K562 (cell line): Measurements from ENCODE around the gene STK26.

ENCODE experiments used
- ARID2 ChIP-seq: fragments of 450-650 bp; IDR thresholded peaks from 2 replicates; pipeline ENCODE4 v1.6.1; 2017; ENCODE audit warnings: antibody characterized with exemption, mild to moderate bottlenecking
- CHD1 ChIP-seq: fragments of 200-600 bp; sonication (generic); IDR thresholded peaks from one replicate; pipeline ENCODE4 v1.6.1; 2012; ENCODE audit warnings: mild to moderate bottlenecking, moderate library complexity, low read length, inconsistent platforms
- CREB1 ChIP-seq, 2 experiments: sonication (generic) in 1 of 2; formaldehyde crosslinking in 1 of 2; IDR thresholded peaks; 2 replicates each; pipeline versions ENCODE4 v1.6.1 to v1.8.0; 2012 to 2022; ENCODE audit warnings: inconsistent platforms in 1 of 2, mild to moderate bottlenecking in 1 of 2, missing genetic modification reagents in 1 of 2, moderate library complexity in 1 of 2
- EGR1 ChIP-seq: fragments of 450-650 bp; conservative IDR thresholded peaks from 2 replicates; pipeline ENCODE4 v1.6.1; 2017; ENCODE audit warnings: mild to moderate bottlenecking
- ELF2 ChIP-seq: fragments of 250-450 bp; sonication (Bioruptor Pico); IDR thresholded peaks from 2 replicates; pipeline ENCODE4 v1.5.0; 2021; ENCODE audit warnings: mild to moderate bottlenecking
- EP300 ChIP-seq: IDR thresholded peaks from 2 replicates; pipeline ENCODE4 v1.6.1; 2012; ENCODE audit warnings: low read length, improper control_type of control experiment
- MAFF ChIP-seq: IDR thresholded peaks from 2 replicates; pipeline ENCODE4 v1.6.1; 2012; ENCODE audit warnings: low read length, improper control_type of control experiment
- PHB2 ChIP-seq: fragments of 450-650 bp; IDR thresholded peaks from 2 replicates; pipeline ENCODE4 v1.6.1; 2017; ENCODE audit warnings: low read depth
- POLR2A ChIP-seq: fragments of 450-650 bp; conservative IDR thresholded peaks from 2 replicates; pipeline ENCODE4 v1.6.1; 2016
- POLR2AphosphoS5 ChIP-seq: IDR thresholded peaks from 2 replicates; pipeline ENCODE4 v1.6.1; 2011; ENCODE audit warnings: mild to moderate bottlenecking, low read depth, low read length, moderate library complexity; ENCODE audit not compliant: control insufficient read depth, insufficient read depth
- RBM15 ChIP-seq: fragments of 200-400 bp; formaldehyde crosslinking; IDR thresholded peaks from 2 replicates; pipeline ENCODE4 v1.6.1; 2018; ENCODE audit warnings: mild to moderate bottlenecking, low read length, moderate library complexity; ENCODE audit not compliant: insufficient read depth
- TF ChIP-seq, protein P1 (sequence below): sonication (generic); formaldehyde crosslinking; IDR thresholded peaks from 2 replicates; pipeline ENCODE4 v1.8.0; 2022; ENCODE audit warnings: mild to moderate bottlenecking, low read depth, missing genetic modification reagents
- TF ChIP-seq, protein P2 (sequence below), 3 experiments: IDR thresholded peaks in 2 of 3; conservative IDR thresholded peaks in 1 of 3; 2 replicates each; pipeline ENCODE4 v1.5.1; 2011 to 2012; ENCODE audit warnings: low read length in 3 of 3, mild to moderate bottlenecking in 3 of 3, control low read depth in 2 of 3, improper control_type of control experiment in 1 of 3, inconsistent platforms in 1 of 3, low read depth in 1 of 3, mixed read lengths in 1 of 3, moderate library complexity in 1 of 3; ENCODE audit not compliant: insufficient read depth in 2 of 3
- TF ChIP-seq, protein P3 (sequence below), 2 experiments: fragments of 450-650 bp; IDR thresholded peaks; 2 replicates each; pipeline ENCODE4 v1.6.1; 2016

DNA sequence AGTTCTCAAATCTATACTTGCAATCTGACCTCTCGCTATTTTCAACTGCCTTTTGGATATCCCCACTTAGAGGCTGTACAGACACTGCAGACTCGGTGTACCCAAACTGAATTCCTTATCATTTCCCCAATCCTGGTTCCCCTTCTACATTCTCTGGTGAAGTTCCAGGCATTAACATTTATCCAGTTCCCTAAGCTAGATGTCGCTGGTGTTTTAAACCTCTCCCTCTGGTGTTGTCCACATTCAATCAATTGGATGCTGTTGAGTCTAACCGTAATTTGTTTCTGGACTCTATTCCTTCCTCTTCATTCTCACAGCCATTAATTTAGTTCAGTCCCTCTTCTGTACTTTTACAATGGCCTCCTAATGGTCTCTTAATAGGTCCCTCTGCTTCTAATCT, 7.2 kb upstream of the STK26 start:
- no peak for TF ChIP-seq RBM15
- TF ChIP-seq ELF2, result no peak
- TF ChIP-seq, protein P1, sequence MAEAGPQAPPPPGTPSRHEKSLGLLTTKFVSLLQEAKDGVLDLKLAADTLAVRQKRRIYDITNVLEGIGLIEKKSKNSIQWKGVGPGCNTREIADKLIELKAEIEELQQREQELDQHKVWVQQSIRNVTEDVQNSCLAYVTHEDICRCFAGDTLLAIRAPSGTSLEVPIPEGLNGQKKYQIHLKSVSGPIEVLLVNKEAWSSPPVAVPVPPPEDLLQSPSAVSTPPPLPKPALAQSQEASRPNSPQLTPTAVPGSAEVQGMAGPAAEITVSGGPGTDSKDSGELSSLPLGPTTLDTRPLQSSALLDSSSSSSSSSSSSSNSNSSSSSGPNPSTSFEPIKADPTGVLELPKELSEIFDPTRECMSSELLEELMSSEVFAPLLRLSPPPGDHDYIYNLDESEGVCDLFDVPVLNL, result no peak
- TF ChIP-seq PHB2, result no peak
- TF ChIP-seq, protein P2, sequence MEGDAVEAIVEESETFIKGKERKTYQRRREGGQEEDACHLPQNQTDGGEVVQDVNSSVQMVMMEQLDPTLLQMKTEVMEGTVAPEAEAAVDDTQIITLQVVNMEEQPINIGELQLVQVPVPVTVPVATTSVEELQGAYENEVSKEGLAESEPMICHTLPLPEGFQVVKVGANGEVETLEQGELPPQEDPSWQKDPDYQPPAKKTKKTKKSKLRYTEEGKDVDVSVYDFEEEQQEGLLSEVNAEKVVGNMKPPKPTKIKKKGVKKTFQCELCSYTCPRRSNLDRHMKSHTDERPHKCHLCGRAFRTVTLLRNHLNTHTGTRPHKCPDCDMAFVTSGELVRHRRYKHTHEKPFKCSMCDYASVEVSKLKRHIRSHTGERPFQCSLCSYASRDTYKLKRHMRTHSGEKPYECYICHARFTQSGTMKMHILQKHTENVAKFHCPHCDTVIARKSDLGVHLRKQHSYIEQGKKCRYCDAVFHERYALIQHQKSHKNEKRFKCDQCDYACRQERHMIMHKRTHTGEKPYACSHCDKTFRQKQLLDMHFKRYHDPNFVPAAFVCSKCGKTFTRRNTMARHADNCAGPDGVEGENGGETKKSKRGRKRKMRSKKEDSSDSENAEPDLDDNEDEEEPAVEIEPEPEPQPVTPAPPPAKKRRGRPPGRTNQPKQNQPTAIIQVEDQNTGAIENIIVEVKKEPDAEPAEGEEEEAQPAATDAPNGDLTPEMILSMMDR (IDR thresholded peaks at IDR 0.05 in 2 of 3, conservative IDR thresholded peaks at IDR 0.05 in 1 of 3; ENCODE audit: insufficient read depth in 2 of 3, low read depth in 1 of 3, low read length in 3 of 3), result peak in 1 of 3 experiments; percentile 41; a peak in 2 of 6 replicates
- TF ChIP-seq POLR2AphosphoS5, result no peak
- TF ChIP-seq EP300, result no peak
- TF ChIP-seq POLR2A, result no peak
- no peak for TF ChIP-seq ARID2
- TF ChIP-seq MAFF, result no peak
- TF ChIP-seq, protein P3, sequence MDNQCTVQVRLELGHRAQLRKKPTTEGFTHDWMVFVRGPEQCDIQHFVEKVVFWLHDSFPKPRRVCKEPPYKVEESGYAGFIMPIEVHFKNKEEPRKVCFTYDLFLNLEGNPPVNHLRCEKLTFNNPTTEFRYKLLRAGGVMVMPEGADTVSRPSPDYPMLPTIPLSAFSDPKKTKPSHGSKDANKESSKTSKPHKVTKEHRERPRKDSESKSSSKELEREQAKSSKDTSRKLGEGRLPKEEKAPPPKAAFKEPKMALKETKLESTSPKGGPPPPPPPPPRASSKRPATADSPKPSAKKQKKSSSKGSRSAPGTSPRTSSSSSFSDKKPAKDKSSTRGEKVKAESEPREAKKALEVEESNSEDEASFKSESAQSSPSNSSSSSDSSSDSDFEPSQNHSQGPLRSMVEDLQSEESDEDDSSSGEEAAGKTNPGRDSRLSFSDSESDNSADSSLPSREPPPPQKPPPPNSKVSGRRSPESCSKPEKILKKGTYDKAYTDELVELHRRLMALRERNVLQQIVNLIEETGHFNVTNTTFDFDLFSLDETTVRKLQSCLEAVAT (IDR thresholded peaks at IDR 0.05), result no peak
- no peak for TF ChIP-seq CREB1 (IDR thresholded peaks at IDR 0.05)
- TF ChIP-seq CREB1 (CRISPR knock-in tag; IDR thresholded peaks at IDR 0.05), result no peak
- no peak for TF ChIP-seq EGR1
- no peak for TF ChIP-seq CHD1
